SK-N-MC (cell line): ENCODE results near the gene MAN1C1.

ENCODE experiments used
- EZH2 ChIP-seq: fragments of 200-600 bp; sonication (generic); IDR thresholded peaks from one replicate; pipeline ENCODE4 v1.6.1; 2017; ENCODE audit warnings: antibody characterized with exemption
- FOXP2 ChIP-seq: optimal IDR thresholded peaks from 2 replicates; pipeline ENCODE3; 2011; ENCODE audit warnings: mild to moderate bottlenecking, moderate library complexity; ENCODE audit not compliant: insufficient read depth; ENCODE audit errors: extremely low read length, control extremely low read depth
- POLR2AphosphoS5 ChIP-seq: IDR thresholded peaks from 2 replicates; pipeline ENCODE4 v1.6.1; 2012; ENCODE audit warnings: mild to moderate bottlenecking, low read depth, low read length, borderline replicate concordance

GRCh38 chr1:25809929-25810328, 193.3 kb downstream of the MAN1C1 start:
- TF ChIP-seq EZH2 (no peak), POLR2AphosphoS5 (no peak), FOXP2 (no peak)
